Activated CD8-positive, alpha-beta memory T cell treated with anti-CD3 and anti-CD28 coated beads for 48 hours (primary cell): ENCODE measurements around the gene ZNF850.
"Not testable (repeated sequence)": the region's sequence is repeated elsewhere in the genome, so short reads cannot be mapped to it uniquely, and the experiment has no call there.

Source experiments
- DNase-seq, 3 experiments: peaks; one replicate each; pipeline ENCODE4 v3.0.0-alpha.2; 2020; ENCODE audit warnings: low read depth in 2 of 3, low spot score in 2 of 3

ZNF850 gene

GRCh38 chr19:36772311-36773222 lies at the start of gene ZNF850:
Gene ZNF850 (minus strand): TSS chr19:36772807. CDS start chr19:36762606, 10,201 bp downstream.
- DNase-seq = peak; percentile 77 to 89 (median 85)

- no peak for DNase-seq
Measured at GRCh38 chr19:36821758-36822157, 49.2 kb upstream of the ZNF850 start.

GRCh38 chr19:36819130-36819630 lies 46.6 kb upstream of the ZNF850 start:
- DNase-seq = no peak

GRCh38 chr19:36807029-36807428 lies 34.4 kb upstream of the ZNF850 start:
- no peak for DNase-seq

- DNase-seq = no peak
Measured at GRCh38 chr19:36805364-36805763, 32.8 kb upstream of the ZNF850 start.

GRCh38 chr19:36797786-36798108 lies 25.1 kb upstream of the ZNF850 start:
- DNase-seq = no peak

GRCh38 chr19:36796714-36796992 lies 24.0 kb upstream of the ZNF850 start:
- no peak for DNase-seq

GRCh38 chr19:36791420-36792141 lies 19.0 kb upstream of the ZNF850 start:
- DNase-seq = not testable (repeated sequence)

- no peak for DNase-seq
Measured at GRCh38 chr19:36775768-36776167, 3.2 kb upstream of the ZNF850 start.

- no peak for DNase-seq
Measured at GRCh38 chr19:36773223-36773579, 594 bp upstream of the ZNF850 start.

GRCh38 chr19:36771261-36772231 lies 1.1 kb downstream of the ZNF850 start:
- DNase-seq = peak in 1 of 3 experiments; percentile 6

GRCh38 chr19:36750066-36750691 lies 22.4 kb downstream of the ZNF850 start:
- no peak for DNase-seq

GRCh38 chr19:36749613-36750012 lies 23.0 kb downstream of the ZNF850 start:
- DNase-seq = not testable (repeated sequence)

GRCh38 chr19:36748431-36749275 lies 24.0 kb downstream of the ZNF850 start:
- no peak for DNase-seq

- no peak for DNase-seq
Measured at GRCh38 chr19:36747750-36748149, 24.9 kb downstream of the ZNF850 start.

GRCh38 chr19:36745870-36746269 lies 26.7 kb downstream of the ZNF850 start:
- DNase-seq = no peak

GRCh38 chr19:36736166-36736565 lies 36.4 kb downstream of the ZNF850 start:
- not testable (repeated sequence) for DNase-seq

GRCh38 chr19:36719687-36720556 lies 52.7 kb downstream of the ZNF850 start:
- DNase-seq = no peak

- no peak for DNase-seq
Measured at GRCh38 chr19:36709423-36709822, 63.2 kb downstream of the ZNF850 start.
